ENCODE data around the gene PPP1R14C.

Gene PPP1R14C

DNA sequence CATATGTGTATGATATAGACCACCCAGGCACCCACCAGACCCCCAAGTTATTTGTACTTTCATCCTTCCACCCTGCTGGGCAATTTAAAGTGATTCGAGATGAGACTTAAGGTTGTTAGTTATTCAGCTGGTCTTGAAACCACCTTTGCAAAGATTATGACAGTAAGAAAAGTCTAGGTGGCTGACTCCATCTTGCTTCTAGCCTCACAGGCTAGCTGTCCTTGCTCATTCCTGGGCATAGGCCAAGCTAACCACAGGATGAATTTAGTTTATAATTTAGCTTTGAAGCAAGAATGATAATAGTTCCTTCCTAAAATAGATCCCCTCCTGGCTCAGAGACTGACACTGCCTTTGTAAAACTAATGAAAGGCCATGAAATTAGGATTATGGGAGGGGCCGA is 154.0 kb downstream of the PPP1R14C start:
- DNase-seq (ENCODE audit: low spot score) = no peak

DNA sequence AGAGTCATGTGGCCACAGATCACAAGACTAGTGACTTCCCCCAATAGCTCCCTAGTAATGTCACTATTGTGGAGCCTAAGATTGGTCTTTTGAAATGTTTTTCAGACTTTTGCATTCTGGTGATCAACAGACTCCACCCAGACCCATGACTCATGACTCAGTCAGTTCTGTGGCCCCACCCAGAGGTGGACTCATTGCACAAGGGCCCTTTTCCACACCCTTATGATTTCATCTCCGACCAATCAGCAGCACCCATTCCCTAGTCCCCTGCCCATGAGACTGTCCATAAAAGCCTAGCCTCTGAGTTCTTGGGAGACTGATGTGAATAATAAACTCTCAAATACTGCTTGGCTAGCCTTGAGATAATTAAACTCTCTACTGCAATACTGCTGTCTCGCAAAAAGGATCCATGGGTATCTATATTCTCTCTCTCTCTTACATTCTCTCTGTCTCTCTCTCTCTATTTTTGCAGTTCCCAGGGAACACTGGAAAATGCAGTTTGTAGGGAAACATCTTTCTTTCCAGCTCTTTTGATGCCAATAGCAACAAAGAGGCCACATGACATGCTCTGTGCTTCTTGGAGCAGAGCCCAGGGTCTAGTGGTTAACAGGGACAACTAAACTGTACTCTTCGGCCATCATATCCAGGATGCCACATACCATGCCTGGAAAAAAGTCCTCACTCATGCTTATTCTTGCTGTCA is 154.6 kb downstream of the PPP1R14C start:
- DNase-seq (ENCODE audit: low spot score) = peak; percentile 50

DNA sequence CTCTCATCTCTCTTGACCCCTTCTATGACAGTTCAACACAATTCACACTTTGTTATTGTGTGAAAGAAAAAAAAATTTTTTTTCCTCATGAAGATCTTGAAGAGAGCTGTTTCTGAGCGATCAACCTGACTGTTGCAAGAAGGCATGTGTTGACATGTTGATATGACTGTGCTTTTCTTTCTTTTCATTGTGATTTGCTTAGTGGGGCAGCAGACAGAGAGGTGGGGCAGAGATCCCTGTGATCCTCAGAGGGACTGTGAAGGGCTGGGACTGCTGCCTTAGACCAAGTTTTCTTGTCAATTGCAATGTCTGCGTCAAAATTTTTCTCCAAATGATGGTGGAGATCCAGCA is 155.2 kb downstream of the PPP1R14C start:
- no peak for DNase-seq (ENCODE audit: low spot score)

DNA sequence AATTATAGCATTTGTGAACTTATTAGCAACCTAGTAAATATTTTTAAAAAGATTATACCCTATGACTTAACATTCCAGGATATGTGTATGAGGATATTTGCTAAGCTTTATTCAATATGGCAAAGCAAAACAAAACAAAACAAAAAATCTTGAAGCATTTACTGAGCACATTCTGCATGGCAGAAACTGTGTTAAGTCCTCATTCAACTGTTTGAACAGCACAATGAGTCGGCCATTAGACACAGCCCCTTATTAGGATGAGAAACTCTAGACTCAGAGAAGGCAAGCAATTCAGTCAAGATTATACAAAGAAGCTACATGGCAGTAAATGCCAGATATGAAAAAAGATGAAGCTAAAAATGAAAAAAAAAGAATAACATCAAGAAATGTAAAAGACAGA is 155.8 kb downstream of the PPP1R14C start:
- DNase-seq (ENCODE audit: low spot score) = no peak

Measured in hematopoietic multipotent progenitor cell treated with erythropoietin and hydrocortisone succinate and interleukin-3 and kit ligand, for 17 days (in vitro differentiated cells).